DOHH2 (cell line): ENCODE measurements around the gene TEAD4.

Experiments
- H3F3A ChIP-seq: fragments of 200-600 bp; sonication (generic), shearing (Covaris generic); 2 replicates; pipeline ENCODE4 v1.6.0; 2016; ENCODE audit warnings: antibody characterized with exemption, mild to moderate bottlenecking; ENCODE audit not compliant: control insufficient read depth, insufficient read depth
- H3K27ac ChIP-seq: fragments of 200-600 bp; sonication (generic); 2 replicates; pipeline ENCODE4 v1.5.1; 2014; ENCODE audit warnings: low read depth, mild to moderate bottlenecking, low read length, moderate library complexity
- H3K27me3 ChIP-seq: fragments of 200-600 bp; sonication (generic); 2 replicates; pipeline ENCODE4 v1.6.1; 2014; ENCODE audit warnings: mild to moderate bottlenecking, low read length, mixed read lengths; ENCODE audit not compliant: control insufficient read depth
- H3K36me3 ChIP-seq: fragments of 200-600 bp; sonication (generic); 2 replicates; pipeline ENCODE4 v1.6.1; 2014; ENCODE audit warnings: mild to moderate bottlenecking, low read length, moderate library complexity, mixed read lengths; ENCODE audit not compliant: control insufficient read depth
- H3K4me1 ChIP-seq: fragments of 200-600 bp; sonication (generic); 2 replicates; pipeline ENCODE4 v1.6.1; 2014; ENCODE audit warnings: mild to moderate bottlenecking, low read length, mixed read lengths; ENCODE audit not compliant: control insufficient read depth
- H3K4me2 ChIP-seq: fragments of 200-600 bp; sonication (generic); 2 replicates; pipeline ENCODE4 v1.6.0; 2014; ENCODE audit warnings: mild to moderate bottlenecking, low read length, moderate library complexity
- H3K4me3 ChIP-seq: fragments of 200-600 bp; sonication (generic); 2 replicates; pipeline ENCODE4 v1.5.1; 2014; ENCODE audit warnings: mild to moderate bottlenecking, low read length, mixed read lengths
- H3K79me2 ChIP-seq: fragments of 200-600 bp; sonication (generic); 2 replicates; pipeline ENCODE4 v1.6.1; 2014; ENCODE audit warnings: mild to moderate bottlenecking, low read length, mixed read lengths; ENCODE audit not compliant: control insufficient read depth
- H3K9me2 ChIP-seq: fragments of 200-600 bp; sonication (generic); replicated peaks from 2 replicates; pipeline ENCODE4 v1.6.1; 2014; ENCODE audit warnings: mild to moderate bottlenecking, low read length, mixed read lengths; ENCODE audit not compliant: control insufficient read depth
- H3K9me3 ChIP-seq: fragments of 200-600 bp; sonication (generic); 2 replicates; pipeline ENCODE4 v1.6.1; 2014; ENCODE audit warnings: antibody characterized with exemption, low read length, mixed read lengths; ENCODE audit not compliant: control insufficient read depth, insufficient read depth
- H4K20me1 ChIP-seq: fragments of 200-600 bp; sonication (generic); 2 replicates; pipeline ENCODE4 v1.6.0; 2014; ENCODE audit warnings: low read depth, mild to moderate bottlenecking, antibody characterized with exemption, low read length, moderate library complexity; ENCODE audit not compliant: control insufficient read depth, insufficient read depth
- CTCF ChIP-seq: fragments of 200-600 bp; sonication (generic); IDR thresholded peaks from one replicate; pipeline ENCODE4 v1.5.1; 2014; ENCODE audit warnings: antibody characterized with exemption, mild to moderate bottlenecking, low read depth, low read length; ENCODE audit not compliant: poor library complexity, severe bottlenecking
- EZH2phosphoT487 ChIP-seq: fragments of 200-600 bp; sonication (generic); IDR thresholded peaks from 2 replicates; pipeline ENCODE4 v1.6.1; 2017; ENCODE audit warnings: borderline replicate concordance, mild to moderate bottlenecking, antibody characterized with exemption, low read length, moderate library complexity, mixed read lengths

Gene TEAD4

DNA sequence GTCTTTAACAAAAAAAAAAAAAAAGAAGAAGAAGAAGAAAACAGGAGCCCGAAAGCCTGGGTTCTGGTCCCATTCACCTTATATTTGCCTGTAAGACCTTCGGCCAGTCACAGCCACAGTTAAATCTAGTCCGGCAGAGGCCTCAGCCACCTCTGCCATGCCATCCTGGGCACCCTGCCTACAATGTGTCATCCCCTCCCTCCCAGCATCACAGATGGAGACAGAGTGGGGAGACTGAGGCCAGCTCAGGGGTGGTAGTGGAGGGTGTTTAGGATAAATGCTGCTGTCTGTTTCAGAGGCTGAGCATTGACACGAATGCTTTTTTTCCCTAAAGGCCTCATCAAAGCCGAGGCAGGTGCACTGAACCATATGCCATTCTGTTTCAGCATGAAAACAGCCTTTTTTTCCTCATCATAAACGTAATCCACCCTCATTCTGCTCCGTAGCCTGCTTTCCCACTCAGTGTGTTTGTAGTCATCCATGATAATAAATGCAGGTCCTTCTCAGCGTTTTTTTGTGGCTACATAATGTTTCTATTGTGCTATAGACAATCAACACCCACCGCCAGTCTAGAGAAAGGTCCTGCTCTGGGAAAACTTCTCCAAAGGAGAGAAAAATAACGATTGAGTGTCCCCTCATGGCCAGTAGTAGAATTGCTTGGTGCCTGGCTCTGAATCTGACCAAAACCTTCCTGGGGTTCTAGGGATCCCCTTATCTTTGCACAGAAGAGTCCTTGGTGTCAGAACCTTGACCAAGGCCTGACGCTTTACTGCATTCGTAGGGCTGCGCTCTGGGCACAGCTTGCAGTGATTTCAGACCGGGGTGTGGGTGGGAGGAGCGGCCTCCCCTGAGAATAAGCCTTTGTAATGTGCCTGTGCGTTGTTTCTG lies 76.9 kb downstream of the TEAD4 start:
- H4K20me1 ChIP-seq = no peaks in the 10 kb centered on the region
- no peaks in the 10 kb centered on the region for H3K4me1 ChIP-seq
- H3K36me3 ChIP-seq = no peaks in the 10 kb centered on the region; the same call in 1 of the 2 replicates
- H3K27ac ChIP-seq = no peak overlapping the region
- H3K9me3 ChIP-seq = no peaks in the 10 kb centered on the region
- H3K79me2 ChIP-seq = no peaks in the 10 kb centered on the region
- H3K4me3 ChIP-seq = no peak overlapping the region
- no peak overlapping the region for H3K4me2 ChIP-seq
- no peaks in the 10 kb centered on the region for H3K9me2 ChIP-seq
- no peaks in the 10 kb centered on the region for H3K27me3 ChIP-seq
- TF ChIP-seq EZH2phosphoT487 = no peak
- peak; percentile 21 for TF ChIP-seq CTCF
- no peaks in the 10 kb centered on the region for H3F3A ChIP-seq

DNA sequence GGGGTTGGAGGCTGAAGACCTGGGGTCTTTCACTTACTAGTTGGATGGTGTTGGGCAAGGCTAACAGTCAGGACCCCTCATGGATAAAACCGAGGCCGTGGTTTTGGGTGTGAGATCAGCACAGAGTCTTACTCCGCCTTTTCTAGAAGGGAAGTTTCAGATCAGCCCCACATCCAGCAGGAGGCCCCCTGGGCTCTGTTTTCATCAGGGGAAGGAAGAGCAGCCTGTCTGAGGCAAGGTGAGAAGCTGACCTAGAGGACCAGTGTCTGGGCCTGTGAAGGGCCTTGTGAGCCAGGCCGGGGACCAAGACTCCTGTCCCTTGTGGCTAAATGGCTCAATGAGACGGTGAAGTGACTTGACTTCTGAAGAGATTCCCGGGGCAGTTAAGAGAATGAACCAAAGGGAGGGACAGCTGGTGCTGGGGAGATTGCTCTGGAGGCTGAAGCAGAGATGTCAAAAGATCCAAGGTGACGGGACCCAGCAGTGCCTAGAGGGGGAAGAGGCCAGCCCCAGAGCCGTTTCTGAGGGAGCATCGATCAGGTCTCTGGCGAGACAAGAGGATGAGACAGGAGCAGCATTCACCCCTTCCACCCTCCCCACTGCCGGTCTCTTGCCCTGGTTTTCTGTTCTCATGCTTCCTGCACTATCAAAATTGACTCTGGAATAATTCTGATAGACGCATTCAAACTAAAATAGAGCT lies 77.9 kb downstream of the TEAD4 start:
- no peaks in the 10 kb centered on the region for H3F3A ChIP-seq
- TF ChIP-seq EZH2phosphoT487 = no peak
- TF ChIP-seq CTCF = no peak
- H3K4me2 ChIP-seq = no peak overlapping the region
- H3K27ac ChIP-seq = no peak overlapping the region
- peaks cover 5% of the 10 kb centered on the region for H3K4me1 ChIP-seq
- H4K20me1 ChIP-seq = no peaks in the 10 kb centered on the region
- H3K4me3 ChIP-seq = no peak overlapping the region
- no peaks in the 10 kb centered on the region for H3K9me2 ChIP-seq
- H3K36me3 ChIP-seq = no peaks in the 10 kb centered on the region; the same call in 1 of the 2 replicates
- H3K9me3 ChIP-seq = no peaks in the 10 kb centered on the region
- H3K27me3 ChIP-seq = no peaks in the 10 kb centered on the region
- no peaks in the 10 kb centered on the region for H3K79me2 ChIP-seq

- Histone ChIP-seq H3K9me2 (no peaks in the 10 kb centered on the region), H4K20me1 (no peaks in the 10 kb centered on the region), H3K27me3 (no peaks in the 10 kb centered on the region), H3K27ac (no peak overlapping the region), H3K79me2 (no peaks in the 10 kb centered on the region), H3F3A (no peaks in the 10 kb centered on the region), H3K36me3 (no peaks in the 10 kb centered on the region; the same call in 1 of the 2 replicates), H3K9me3 (no peaks in the 10 kb centered on the region), H3K4me1 (peaks cover 16% of the 10 kb centered on the region), H3K4me2 (no peak overlapping the region), H3K4me3 (no peak overlapping the region)
- TF ChIP-seq CTCF (no peak), EZH2phosphoT487 (no peak)
These were observed 79.0 kb downstream of the TEAD4 start for GRCh38 chr12:3038166-3038565.
